Measurements from ENCODE around the gene FGF22. TPM values are rescaled to one million over a fixed set of nuclear protein-coding genes. Genes with fewer than 3 reads are reported as not detected.
A peak's percentile ranks its signal among the peaks of the same experiment; 100 is the strongest.

The FGF22 gene
- total and polyA plus RNA-seq, 10 of the 15 experiments (the other 5 are each of a cell fraction or from before 2014, with no cell fraction given), result 0.05 TPM; not detected in 9

- TF ChIP-seq HSF1 (IDR thresholded peaks at IDR 0.05; ENCODE audit: low read depth, low read length) (no peak), ZNF687 (IDR thresholded peaks at IDR 0.05) (peak; percentile 31; the same call in 1 of the 2 replicates)
Measured at GRCh38 chr19:681029-682019, 41.6 kb downstream of the FGF22 start (continued).

- CTCF ChIA-PET, result no interaction called here
- RAD21 ChIA-PET (ENCODE audit: unreplicated experiment), result no interaction called here
- Histone ChIP-seq H4K20me1 (ENCODE audit: control insufficient read depth, insufficient read depth) (no peaks in the 10 kb centered on the region; the same call in 1 of the 2 replicates), H3K4me3 (no peak overlapping the region), H3K9me3 (replicated peaks; ENCODE audit: control insufficient read depth, insufficient read depth, low read length) (no peaks in the 10 kb centered on the region), H3K79me2 (ENCODE audit: control insufficient read depth, insufficient read depth, low read length) (no peaks in the 10 kb centered on the region), H3K27me3 (replicated peaks in 1 of 2; ENCODE audit: control insufficient read depth in 2 of 2, insufficient read depth in 2 of 2, low read length in 1 of 2) (no peaks in the 10 kb centered on the region), H3K4me2 (ENCODE audit: control insufficient read depth, insufficient read depth) (no peak overlapping the region), H3K36me3 (ENCODE audit: control insufficient read depth in 2 of 2, insufficient read depth in 2 of 2, low read length in 1 of 2) (no peaks in the 10 kb centered on the region), H3K4me1 (ENCODE audit: control insufficient read depth, insufficient read depth, low read length) (peaks cover 8% of the 10 kb centered on the region), H3K27ac (ENCODE audit: control insufficient read depth, insufficient read depth) (no peak overlapping the region), H3K9ac (ENCODE audit: control insufficient read depth, insufficient read depth, low read length) (no peak overlapping the region), H2AFZ (ENCODE audit: control insufficient read depth, low read depth, low read length) (no peak overlapping the region)
- ATAC-seq (no peak), DNase-seq (ENCODE audit: low read depth, low spot score) (no peak), FAIRE-seq (no peak)
- SMC1A ChIA-PET (ENCODE audit: uncharacterized antibody, unreplicated experiment), result interaction anchor here (0.6 kb wide), 1 partner anchor 50 kb away, joined by 3 read pairs; no protein-coding TSS in a partner anchor
- WGBS (ENCODE audit: insufficient coverage, insufficient replicate concordance, low lambda C conversion rate, missing lambda C conversion rate), result 64% methylated on average over 25 of the region's 25 CpGs
- no TSS peak for BruUV-seq (replicated peaks)
- intact Hi-C loops (cut with micrococcal nuclease; ENCODE audit: unreplicated experiment) (no loop called here), in situ Hi-C loops (cut with MboI) (no loop called here)
- POLR2A ChIA-PET, result no interaction called here
- TF ChIP-seq TAF1 (IDR thresholded peaks at IDR 0.05; ENCODE audit: borderline replicate concordance, low read depth, low read length) (no peak), USF2 (IDR thresholded peaks at IDR 0.05; ENCODE audit: borderline replicate concordance, low read depth, low read length) (no peak), TCF12 (IDR thresholded peaks at IDR 0.05; ENCODE audit: low read depth, low read length) (no peak), ZNF622 (IDR thresholded peaks at IDR 0.05) (no peak), MYB (IDR thresholded peaks at IDR 0.05; ENCODE audit: borderline replicate concordance, low read depth, low read length) (no peak), GATAD2B (conservative IDR thresholded peaks at IDR 0.05; ENCODE audit: low read depth) (no peak), ZBTB4 (CRISPR knock-in tag; IDR thresholded peaks at IDR 0.05) (no peak), JUNB (IDR thresholded peaks at IDR 0.05) (no peak)
Measured at GRCh38 chr19:682678-683320, 43.1 kb downstream of the FGF22 start.

All from GM12878 (cell line).